HG03097 (cell line): ENCODE measurements around the gene BAZ2B.

Experiments
- ATAC-seq: cut with Tn5 transposase; IDR thresholded peaks from one replicate; pipeline ENCODE4 v1.9.1; 2021; ENCODE audit not compliant: unreplicated experiment, low FRiP score

Gene BAZ2B

DNA sequence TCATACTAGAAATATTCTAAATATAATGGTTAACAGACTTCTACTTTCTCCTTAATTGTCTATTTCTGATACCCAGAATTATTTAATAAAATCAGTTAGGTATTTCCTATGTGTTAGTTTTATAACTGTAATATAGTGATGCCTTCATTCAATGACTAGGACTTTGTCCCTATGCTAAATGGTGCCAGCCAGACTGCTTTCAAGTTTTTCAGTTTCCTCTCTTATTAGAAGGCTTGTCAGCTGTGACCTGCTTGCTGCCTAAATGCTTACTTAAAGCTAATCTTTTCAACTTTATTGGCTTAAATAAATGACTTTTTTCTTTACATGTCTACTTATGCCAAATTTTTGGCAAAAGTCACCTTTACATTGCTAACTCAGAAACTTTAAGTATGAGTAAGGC is 30.7 kb downstream of the BAZ2B start:
- ATAC-seq = no peak

GRCh38 chr2:159584796-159585195 is 31.6 kb downstream of the BAZ2B start:
- ATAC-seq = no peak

DNA sequence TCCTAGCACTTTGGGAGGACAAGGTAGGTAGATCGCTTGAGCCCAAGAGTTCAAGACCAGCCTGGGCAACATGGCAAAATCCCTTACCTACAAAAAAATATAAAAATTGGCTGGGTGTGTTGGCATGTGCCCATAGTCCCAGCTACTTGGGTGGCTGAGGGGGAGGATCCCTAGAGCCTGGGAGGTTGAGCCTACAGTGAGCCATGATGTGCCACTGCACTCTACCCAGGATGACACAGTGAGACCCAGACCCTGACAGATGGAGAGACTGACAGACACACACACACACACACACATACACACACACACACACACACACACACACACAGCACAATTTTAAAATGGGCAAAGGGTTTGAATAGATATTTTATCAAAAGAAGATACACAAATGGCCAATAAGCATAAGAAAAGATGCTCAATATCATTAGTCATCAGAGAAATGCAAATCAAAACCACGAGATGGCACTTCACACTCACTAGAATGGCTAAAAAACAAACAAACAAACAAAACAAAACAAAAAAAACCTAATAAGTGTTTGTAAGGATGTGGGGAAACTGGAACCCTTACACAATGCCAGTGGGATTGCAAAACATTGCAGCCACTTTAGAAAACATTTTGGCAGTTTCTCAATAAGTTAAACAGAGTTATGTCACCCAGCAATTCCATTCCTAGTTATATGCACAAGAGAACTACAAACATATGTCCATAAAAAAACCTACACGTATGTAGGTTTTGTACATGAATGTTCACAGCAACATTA is 42.3 kb downstream of the BAZ2B start:
- no peak for ATAC-seq

DNA sequence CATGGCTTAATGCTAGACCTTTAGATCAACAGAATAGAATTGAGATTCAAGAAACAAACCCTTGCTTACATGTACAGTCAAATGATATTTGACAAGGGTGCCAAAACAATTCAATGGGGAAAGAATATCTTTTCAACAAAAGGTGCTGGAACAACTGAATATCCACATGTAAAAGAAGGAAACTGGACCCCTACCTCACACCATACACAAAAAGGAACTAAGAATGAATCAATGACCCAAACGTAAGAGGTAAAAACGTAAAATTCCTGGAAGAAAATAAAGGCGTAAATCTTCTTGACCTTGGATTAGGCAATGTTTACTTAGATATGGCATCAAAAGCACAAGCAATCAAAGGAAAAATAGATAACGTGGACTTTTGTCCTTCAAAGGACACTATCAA is 43.1 kb downstream of the BAZ2B start:
- no peak for ATAC-seq

GRCh38 chr2:159572459-159572858 is 43.9 kb downstream of the BAZ2B start:
- ATAC-seq = no peak

- no peak for ATAC-seq
Observed at GRCh38 chr2:159571540-159572260, 44.6 kb downstream of the BAZ2B start.

GRCh38 chr2:159564081-159564480 is 52.3 kb downstream of the BAZ2B start:
- no peak for ATAC-seq

GRCh38 chr2:159562248-159562647 is 54.1 kb downstream of the BAZ2B start:
- ATAC-seq = no peak

DNA sequence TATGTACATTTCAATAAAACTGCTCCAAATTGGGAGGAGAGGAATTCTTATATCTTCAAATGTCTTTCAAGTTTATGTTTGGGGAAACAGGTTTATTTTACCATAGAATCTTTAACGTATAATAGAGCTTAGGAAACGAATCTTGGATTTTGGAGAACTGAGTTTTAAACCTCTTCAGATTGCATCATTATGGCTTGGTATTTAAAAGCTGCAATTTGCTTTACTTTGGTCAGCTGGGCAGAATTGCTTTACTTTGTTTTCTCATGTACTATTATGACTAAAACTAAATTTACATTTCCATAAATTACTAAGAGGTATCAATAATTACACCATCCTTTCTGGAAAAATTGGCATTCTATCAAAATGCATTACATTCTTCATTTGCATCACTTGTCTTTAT is 54.6 kb downstream of the BAZ2B start:
- ATAC-seq = no peak

- no peak for ATAC-seq
Observed at GRCh38 chr2:159561242-159561641, 55.1 kb downstream of the BAZ2B start.

DNA sequence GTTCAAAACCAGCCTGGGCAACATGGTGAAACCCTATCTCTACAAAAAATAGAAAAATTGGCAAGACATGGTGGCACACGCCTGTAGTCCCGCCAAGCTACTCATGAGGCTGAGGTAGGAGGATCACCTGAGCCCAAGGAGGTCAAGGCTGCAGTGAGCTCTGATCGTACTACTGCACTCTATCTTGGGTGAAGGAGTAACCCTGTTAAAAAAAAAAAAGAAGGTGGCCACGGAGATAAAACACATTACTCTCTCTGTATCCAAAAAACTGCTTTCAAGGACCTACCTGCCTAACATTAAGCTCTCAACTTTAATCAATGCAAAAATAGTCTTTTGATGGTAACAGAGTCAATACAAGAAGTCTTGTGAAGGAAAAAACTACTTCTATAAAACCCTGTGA is 57.3 kb downstream of the BAZ2B start:
- ATAC-seq = no peak

GRCh38 chr2:159558479-159558878 is 57.9 kb downstream of the BAZ2B start:
- no peak for ATAC-seq

- no peak for ATAC-seq
Observed at GRCh38 chr2:159557437-159558034, 58.8 kb downstream of the BAZ2B start.

DNA sequence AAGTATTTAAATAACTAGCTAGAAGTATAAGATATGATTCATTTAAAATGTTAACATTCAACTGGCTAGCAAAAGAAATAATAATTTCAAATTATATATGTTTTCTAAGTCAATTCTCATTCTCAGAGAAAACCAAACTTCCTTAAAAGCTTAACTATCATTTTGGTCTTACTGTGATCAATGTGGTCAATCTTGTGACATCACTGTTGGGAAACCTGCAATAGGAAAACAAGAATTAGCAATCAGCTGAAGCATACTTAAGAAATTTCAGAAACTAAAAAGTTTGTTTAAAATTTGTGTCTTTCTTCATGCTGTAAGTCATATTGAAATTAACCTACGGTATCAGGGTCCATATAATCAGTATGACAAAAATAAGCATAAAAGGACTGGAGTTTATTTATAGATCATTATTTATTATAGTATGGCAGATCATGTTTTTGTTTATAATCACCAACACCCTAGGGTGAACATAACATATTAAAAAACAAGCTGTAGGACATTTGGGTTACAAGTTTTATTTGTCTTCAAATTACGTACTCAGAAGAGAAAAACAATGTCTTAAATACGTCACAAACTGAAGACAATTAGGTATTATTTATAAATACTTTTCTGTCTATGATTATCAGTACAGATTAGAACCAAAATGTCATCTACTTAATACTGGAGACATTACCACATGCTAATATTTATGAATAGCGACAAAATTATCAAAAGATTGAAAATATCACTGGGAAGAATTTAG is 60.5 kb downstream of the BAZ2B start:
- ATAC-seq = no peak

GRCh38 chr2:159553727-159554126 is 62.6 kb downstream of the BAZ2B start:
- ATAC-seq = no peak

GRCh38 chr2:159551806-159552205 is 64.5 kb downstream of the BAZ2B start:
- ATAC-seq = no peak

- ATAC-seq = no peak
Observed at GRCh38 chr2:159550231-159550630, 66.1 kb downstream of the BAZ2B start.

DNA sequence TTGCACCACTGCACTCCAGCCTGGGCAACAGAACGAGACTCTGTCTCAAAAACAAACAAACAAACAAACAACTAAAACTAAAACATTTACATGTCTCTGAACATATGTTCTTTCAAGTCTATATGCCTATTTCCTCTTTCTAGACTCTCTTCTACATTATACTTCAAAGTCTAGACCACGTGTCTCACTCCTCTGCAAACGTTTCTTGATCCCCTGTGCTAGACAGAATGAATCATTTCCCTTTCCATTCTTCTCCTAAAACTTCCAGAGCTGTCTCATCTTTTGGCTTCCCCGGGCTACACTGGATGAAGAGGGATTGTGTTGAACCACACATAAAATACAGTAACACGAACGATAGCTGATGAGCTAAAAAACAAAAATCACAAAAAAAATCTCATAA is 67.1 kb downstream of the BAZ2B start:
- ATAC-seq = no peak

- ATAC-seq = no peak
Observed at GRCh38 chr2:159546716-159547430, 69.5 kb downstream of the BAZ2B start.

GRCh38 chr2:159546039-159546438 is 70.3 kb downstream of the BAZ2B start:
- no peak for ATAC-seq
